PC-9 (cell line): Measurements from ENCODE around the gene EYS. TPM values are rescaled to one million over a fixed set of nuclear protein-coding genes. Genes with fewer than 3 reads are reported as not detected.

Experiments
- BruUV-seq: library from RNA; stranded (reverse); fragments of 400-500 nt; replicated peaks from 2 replicates; lab custom pipeline; 2021; lab: Mats Ljungman, UMichigan
- CTCF ChIA-PET: fragments of 300-600 bp; sonication (Branson Sonifier 250); formaldehyde crosslinking; loops from one replicate; lab custom pipeline; 2022; ENCODE audit warnings: antibody characterized with exemption; lab: Charles Lee
- POLR2A ChIA-PET: fragments of 300-600 bp; sonication (Branson Sonifier 250); formaldehyde crosslinking; loops from one replicate; lab custom pipeline; 2022; ENCODE audit warnings: antibody characterized with exemption; ENCODE audit not compliant: unreplicated experiment; lab: Charles Lee
- DNase-seq, 2 experiments: peaks; one replicate each; pipeline versions ENCODE4 v3.0.0 to v3.0.0-alpha.2; 2015 to 2022; ENCODE audit warnings: mixed read lengths in 1 of 2
- H2AFZ ChIP-seq: fragments of 200-600 bp; sonication (generic); 2 replicates; pipeline ENCODE4 v1.8.1; 2017; ENCODE audit warnings: antibody characterized with exemption
- H3F3A ChIP-seq: fragments of 200-600 bp; sonication (generic); 2 replicates; pipeline ENCODE4 v1.8.1; 2017; ENCODE audit warnings: antibody characterized with exemption, mild to moderate bottlenecking, low read depth; ENCODE audit not compliant: insufficient read depth
- H3K27ac ChIP-seq: fragments of 200-600 bp; sonication (generic); 2 replicates; pipeline ENCODE4 v1.6.1; 2016; ENCODE audit warnings: mixed run types
- H3K27me3 ChIP-seq: fragments of 200-600 bp; sonication (generic); 2 replicates; pipeline ENCODE4 v1.6.1; 2016; ENCODE audit warnings: low read depth, mixed run types; ENCODE audit not compliant: insufficient read depth
- H3K36me3 ChIP-seq: fragments of 200-600 bp; sonication (generic); 2 replicates; pipeline ENCODE4 v1.6.1; 2016; ENCODE audit warnings: low read depth, mixed run types
- H3K4me1 ChIP-seq: fragments of 200-600 bp; sonication (generic); replicated peaks from 2 replicates; pipeline ENCODE4 v1.6.1; 2016; ENCODE audit warnings: mixed run types; ENCODE audit not compliant: insufficient read depth
- H3K4me2 ChIP-seq: fragments of 200-600 bp; sonication (generic); 2 replicates; pipeline ENCODE4 v1.6.1; 2017; ENCODE audit warnings: mixed run types
- H3K4me3 ChIP-seq: fragments of 200-600 bp; sonication (generic); 2 replicates; pipeline ENCODE4 v1.6.1; 2016; ENCODE audit warnings: mixed run types
- H3K79me2 ChIP-seq: fragments of 200-600 bp; sonication (generic); 2 replicates; pipeline ENCODE4 v1.6.1; 2017; ENCODE audit warnings: low read depth, mixed run types
- H3K9me2 ChIP-seq: fragments of 200-600 bp; sonication (generic); 2 replicates; pipeline ENCODE4 v1.8.1; 2017; ENCODE audit warnings: mild to moderate bottlenecking; ENCODE audit not compliant: insufficient read depth
- H3K9me3 ChIP-seq: fragments of 200-600 bp; sonication (generic); 2 replicates; pipeline ENCODE4 v1.8.1; 2016; ENCODE audit warnings: low read depth; ENCODE audit not compliant: insufficient read depth
- H4K20me1 ChIP-seq: fragments of 200-600 bp; sonication (generic); 2 replicates; pipeline ENCODE4 v1.8.1; 2017; ENCODE audit not compliant: insufficient read depth
- EZH2 ChIP-seq: fragments of 200-600 bp; sonication (generic); IDR thresholded peaks from 2 replicates; pipeline ENCODE4 v1.8.0; 2017; ENCODE audit warnings: antibody characterized with exemption, low read depth
- intact Hi-C: fragments of 100-400 bp; cut with micrococcal nuclease; formaldehyde crosslinking; loops from one replicate; pipeline ENCODE4 v1.10.0; 2022; ENCODE audit not compliant: unreplicated experiment
- total RNA-seq: library from RNA; stranded (reverse); gene quantifications from 2 replicates; pipeline ENCODE4 v1.2.3, GENCODE V29; 2021
- TF ChIP-seq, protein P1 (sequence below): fragments of 200-600 bp; sonication (generic); conservative IDR thresholded peaks from 2 replicates; pipeline ENCODE4 v1.6.1; 2017; ENCODE audit warnings: mixed run types, antibody characterized with exemption, mild to moderate bottlenecking, moderate library complexity

Gene EYS
- total RNA-seq, 1 experiment from 2014 or later = not detected

DNA sequence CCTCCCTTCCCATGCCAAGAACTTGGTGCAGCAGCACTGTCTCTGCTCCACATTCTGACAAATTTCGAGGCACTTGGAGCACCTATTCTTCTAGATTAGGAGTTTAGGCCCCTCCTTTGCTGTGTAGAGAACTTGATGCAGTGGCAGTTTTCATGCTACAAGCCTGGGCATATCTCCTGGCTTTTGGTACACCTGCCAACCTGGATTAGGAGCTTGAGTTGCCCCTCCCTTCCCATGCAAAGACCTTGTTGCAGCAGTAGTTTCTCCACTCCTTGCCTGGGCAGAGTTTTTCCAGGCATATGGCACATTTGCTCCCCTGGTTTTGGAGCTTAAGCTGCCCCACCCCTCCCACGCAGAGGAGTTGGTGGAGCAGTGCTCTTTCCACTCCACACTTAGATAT, 956.1 kb downstream of the EYS start:
- Histone ChIP-seq H3F3A (no peaks in the 10 kb centered on the region), H3K27ac (no peak overlapping the region), H4K20me1 (no peaks in the 10 kb centered on the region), H3K4me1 (no peaks in the 10 kb centered on the region), H3K36me3 (no peaks in the 10 kb centered on the region), H3K4me3 (no peak overlapping the region), H3K9me2 (no peaks in the 10 kb centered on the region; the same call in 1 of the 2 replicates), H3K79me2 (no peaks in the 10 kb centered on the region), H2AFZ (no peak overlapping the region), H3K27me3 (no peaks in the 10 kb centered on the region), H3K9me3 (no peaks in the 10 kb centered on the region), H3K4me2 (no peak overlapping the region)
- ChIA-PET CTCF (no interaction called here), POLR2A (no interaction called here)
- BruUV-seq = no TSS peak
- intact Hi-C loops = no loop called here
- DNase-seq = no peak
- TF ChIP-seq, protein P1, sequence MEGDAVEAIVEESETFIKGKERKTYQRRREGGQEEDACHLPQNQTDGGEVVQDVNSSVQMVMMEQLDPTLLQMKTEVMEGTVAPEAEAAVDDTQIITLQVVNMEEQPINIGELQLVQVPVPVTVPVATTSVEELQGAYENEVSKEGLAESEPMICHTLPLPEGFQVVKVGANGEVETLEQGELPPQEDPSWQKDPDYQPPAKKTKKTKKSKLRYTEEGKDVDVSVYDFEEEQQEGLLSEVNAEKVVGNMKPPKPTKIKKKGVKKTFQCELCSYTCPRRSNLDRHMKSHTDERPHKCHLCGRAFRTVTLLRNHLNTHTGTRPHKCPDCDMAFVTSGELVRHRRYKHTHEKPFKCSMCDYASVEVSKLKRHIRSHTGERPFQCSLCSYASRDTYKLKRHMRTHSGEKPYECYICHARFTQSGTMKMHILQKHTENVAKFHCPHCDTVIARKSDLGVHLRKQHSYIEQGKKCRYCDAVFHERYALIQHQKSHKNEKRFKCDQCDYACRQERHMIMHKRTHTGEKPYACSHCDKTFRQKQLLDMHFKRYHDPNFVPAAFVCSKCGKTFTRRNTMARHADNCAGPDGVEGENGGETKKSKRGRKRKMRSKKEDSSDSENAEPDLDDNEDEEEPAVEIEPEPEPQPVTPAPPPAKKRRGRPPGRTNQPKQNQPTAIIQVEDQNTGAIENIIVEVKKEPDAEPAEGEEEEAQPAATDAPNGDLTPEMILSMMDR = no peak
- no peak for TF ChIP-seq EZH2

DNA sequence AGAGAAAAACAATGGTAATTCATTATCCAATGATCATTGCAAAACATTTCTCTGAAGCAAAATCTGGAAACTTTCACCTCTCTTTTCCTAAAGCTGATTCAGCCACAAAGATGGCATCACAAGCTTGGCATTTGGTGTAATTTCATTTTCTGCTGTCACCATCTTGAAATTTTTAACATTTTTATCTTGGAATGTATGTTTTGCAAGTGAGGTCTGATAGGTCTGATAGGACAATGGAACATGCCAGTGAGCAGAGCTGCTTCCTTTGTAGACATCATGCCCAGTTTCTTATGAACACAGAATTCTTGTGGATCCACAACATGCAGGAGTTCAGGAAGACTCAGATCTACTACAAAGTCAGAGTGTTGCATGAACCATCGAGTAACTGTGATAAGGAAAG, 969.6 kb downstream of the EYS start:
- H3K79me2 ChIP-seq = no peaks in the 10 kb centered on the region
- no peaks in the 10 kb centered on the region for H4K20me1 ChIP-seq
- no peaks in the 10 kb centered on the region for H3K27me3 ChIP-seq
- H3K4me1 ChIP-seq = no peaks in the 10 kb centered on the region
- H3K9me3 ChIP-seq = no peaks in the 10 kb centered on the region
- no peak overlapping the region for H3K27ac ChIP-seq
- intact Hi-C loops = no loop called here
- no TSS peak for BruUV-seq
- no peak overlapping the region for H2AFZ ChIP-seq
- TF ChIP-seq, protein P1 = no peak
- TF ChIP-seq EZH2 = no peak
- no peak overlapping the region for H3K4me2 ChIP-seq
- no peak overlapping the region for H3K4me3 ChIP-seq
- no peaks in the 10 kb centered on the region for H3K9me2 ChIP-seq
- H3F3A ChIP-seq = no peaks in the 10 kb centered on the region
- no peaks in the 10 kb centered on the region for H3K36me3 ChIP-seq
- POLR2A ChIA-PET = no interaction called here
- CTCF ChIA-PET = no interaction called here
- no peak for DNase-seq

DNA sequence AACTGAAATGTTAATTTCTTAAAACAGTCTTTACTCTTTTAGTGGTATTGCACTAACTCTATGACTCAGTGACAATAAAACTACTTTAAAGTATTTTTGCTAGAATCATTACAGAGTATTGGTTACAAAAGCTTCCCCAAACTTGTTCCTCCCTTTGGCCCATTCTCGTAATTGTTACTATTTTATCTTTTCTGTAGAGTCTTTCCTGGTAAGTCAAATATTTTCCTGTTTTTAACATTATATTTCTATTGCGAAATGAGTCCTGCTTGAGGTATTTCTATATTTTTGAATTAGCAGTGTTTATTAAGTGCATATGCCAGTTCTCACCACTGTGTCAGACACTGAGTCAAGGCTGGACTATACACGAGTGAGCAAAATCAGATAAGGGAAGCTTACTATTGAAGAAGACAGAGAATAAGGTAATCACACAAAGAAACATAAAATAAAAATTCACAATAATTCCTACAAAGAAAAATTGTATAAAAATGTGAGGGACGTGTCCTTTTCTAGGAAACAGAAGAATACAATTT, 970.5 kb downstream of the EYS start:
- H3K79me2 ChIP-seq = no peaks in the 10 kb centered on the region
- H3K9me3 ChIP-seq = no peaks in the 10 kb centered on the region
- H3K4me1 ChIP-seq = no peaks in the 10 kb centered on the region
- ChIA-PET CTCF (no interaction called here), POLR2A (no interaction called here)
- H4K20me1 ChIP-seq = no peaks in the 10 kb centered on the region
- H3K27ac ChIP-seq = no peak overlapping the region
- DNase-seq = no peak
- H3K27me3 ChIP-seq = no peaks in the 10 kb centered on the region
- TF ChIP-seq, protein P1 = no peak
- H3K4me3 ChIP-seq = no peak overlapping the region
- no peak overlapping the region for H2AFZ ChIP-seq
- intact Hi-C loops = no loop called here
- no peaks in the 10 kb centered on the region for H3K9me2 ChIP-seq
- BruUV-seq = no TSS peak
- no peaks in the 10 kb centered on the region for H3K36me3 ChIP-seq
- no peak overlapping the region for H3K4me2 ChIP-seq
- H3F3A ChIP-seq = no peaks in the 10 kb centered on the region
